GM23338 (cell line): ENCODE data around the gene OR2M4. TPM values are rescaled to one million over a fixed set of nuclear protein-coding genes. Genes with fewer than 3 reads are reported as not detected.

ENCODE experiments used
- ATAC-seq: fragments of 200-7000 bp; cut with Tn5 transposase; 3 replicates; pipeline ENCODE4 v1.9.1; 2020
- DNase-seq: peaks from one replicate; pipeline ENCODE4 v3.0.0-alpha.2; 2015; ENCODE audit warnings: low spot score
- H2AFZ ChIP-seq: fragments of 200-600 bp; sonication (generic); 2 replicates; pipeline ENCODE4 v1.8.0; 2016; ENCODE audit warnings: antibody characterized with exemption, mild to moderate bottlenecking, moderate library complexity
- H3F3A ChIP-seq: fragments of 200-600 bp; sonication (generic); replicated peaks from 2 replicates; pipeline ENCODE4 v1.8.0; 2017; ENCODE audit warnings: antibody characterized with exemption, mixed run types, low read depth
- H3K27ac ChIP-seq: fragments of 200-600 bp; sonication (generic); 2 replicates; pipeline ENCODE4 v1.6.1; 2016; ENCODE audit warnings: low read depth
- H3K27me3 ChIP-seq: fragments of 200-600 bp; sonication (generic); 2 replicates; pipeline ENCODE4 v1.8.0; 2016; ENCODE audit warnings: mild to moderate bottlenecking, mixed run types, moderate library complexity; ENCODE audit not compliant: insufficient read depth
- H3K36me3 ChIP-seq: fragments of 200-600 bp; sonication (generic); 2 replicates; pipeline ENCODE4 v1.8.0; 2016; ENCODE audit warnings: mild to moderate bottlenecking; ENCODE audit not compliant: insufficient read depth
- H3K4me1 ChIP-seq: fragments of 200-600 bp; sonication (generic); 2 replicates; pipeline ENCODE4 v1.8.0; 2016; ENCODE audit warnings: mild to moderate bottlenecking, moderate library complexity; ENCODE audit not compliant: insufficient read depth
- H3K4me2 ChIP-seq: fragments of 200-600 bp; sonication (generic); 2 replicates; pipeline ENCODE4 v1.7.1; 2017; ENCODE audit warnings: mixed run types
- H3K4me3 ChIP-seq: fragments of 200-600 bp; sonication (generic); 2 replicates; pipeline ENCODE4 v1.6.1; 2016; ENCODE audit warnings: mixed run types
- H3K79me2 ChIP-seq: fragments of 200-600 bp; sonication (generic); replicated peaks from 2 replicates; pipeline ENCODE4 v1.8.0; 2017; ENCODE audit warnings: mild to moderate bottlenecking; ENCODE audit not compliant: insufficient read depth
- H3K9me2 ChIP-seq: fragments of 200-600 bp; sonication (generic); 2 replicates; pipeline ENCODE4 v1.8.0; 2017; ENCODE audit not compliant: insufficient read depth
- H4K20me1 ChIP-seq: fragments of 200-600 bp; sonication (generic); replicated peaks from 2 replicates; pipeline ENCODE4 v1.8.0; 2017; ENCODE audit warnings: mild to moderate bottlenecking; ENCODE audit not compliant: insufficient read depth
- H3K27ac Mint-ChIP-seq: 2 replicates; pipeline ENCODE4 v1.8.0; 2020; ENCODE audit warnings: inconsistent platforms, mild to moderate bottlenecking, moderate library complexity, mixed read lengths
- H3K27me3 Mint-ChIP-seq: 3 replicates; pipeline ENCODE4 v1.8.0; 2022; ENCODE audit warnings: low read depth, mild to moderate bottlenecking, moderate library complexity, mixed read lengths, inconsistent platforms; ENCODE audit not compliant: insufficient read depth, poor library complexity
- H3K36me3 Mint-ChIP-seq: 3 replicates; pipeline ENCODE4 v1.8.0; 2021; ENCODE audit warnings: low read depth, mild to moderate bottlenecking, inconsistent platforms, moderate library complexity, mixed read lengths
- H3K4me1 Mint-ChIP-seq: 3 replicates; pipeline ENCODE4 v1.8.0; 2020; ENCODE audit warnings: mild to moderate bottlenecking, inconsistent platforms, mixed read lengths
- H3K4me3 Mint-ChIP-seq: 3 replicates; pipeline ENCODE4 v1.8.0; 2021; ENCODE audit warnings: moderate library complexity, mild to moderate bottlenecking, inconsistent platforms, mixed read lengths
- H3K9me3 Mint-ChIP-seq: 3 replicates; pipeline ENCODE4 v1.8.0; 2020; ENCODE audit warnings: moderate library complexity, mild to moderate bottlenecking, inconsistent platforms, mixed read lengths
- CREB1 ChIP-seq: fragments of 250-450 bp; sonication (Bioruptor Pico); IDR thresholded peaks from 2 replicates; pipeline ENCODE4 v1.5.0; 2020; ENCODE audit warnings: low read depth, mild to moderate bottlenecking, moderate library complexity
- JUNB ChIP-seq: IDR thresholded peaks from one replicate; pipeline ENCODE4 v1.6.1; 2016; ENCODE audit warnings: antibody characterized with exemption; ENCODE audit not compliant: unreplicated experiment
- NANOG ChIP-seq: IDR thresholded peaks from 2 replicates; pipeline ENCODE4 v1.6.1; 2016; ENCODE audit warnings: antibody characterized with exemption, borderline replicate concordance
- POLR2AphosphoS5 ChIP-seq: IDR thresholded peaks from 2 replicates; pipeline ENCODE4 v1.6.1; 2016; ENCODE audit warnings: antibody characterized with exemption, low read depth
- ZNF114 ChIP-seq: fragments of 250-450 bp; sonication (Bioruptor Pico); IDR thresholded peaks from 2 replicates; pipeline ENCODE4 v1.5.0; 2020; ENCODE audit warnings: mild to moderate bottlenecking, moderate library complexity
- ZNF331 ChIP-seq: fragments of 250-450 bp; sonication (Bioruptor Pico); IDR thresholded peaks from 2 replicates; pipeline ENCODE4 v1.5.0; 2020; ENCODE audit warnings: low read depth, mild to moderate bottlenecking, moderate library complexity
- polyA plus RNA-seq: library from polyadenylated mRNA; unstranded; fragments of >200 nt; fragmentation: Nextera tagmentation; extraction: Ambion mirVana; gene quantifications from 2 replicates; pipeline ENCODE4 v1.2.1, GENCODE V29; 2016
- total RNA-seq: library from RNA; depleted of rRNA; stranded (reverse); fragments of >200 nt; shearing (Covaris generic); gene quantifications from 2 replicates; pipeline ENCODE4 v1.2.3, GENCODE V29; 2014
- TF ChIP-seq, protein P1 (sequence below), 2 experiments: fragments of 200-600 bp in 1 of 2; sonication (generic) in 1 of 2; conservative IDR thresholded peaks; 2 replicates each; pipeline versions ENCODE4 v1.5.1 to v1.6.1; 2016 to 2017; ENCODE audit warnings: antibody characterized with exemption in 2 of 2, low read depth in 2 of 2, mild to moderate bottlenecking in 2 of 2, moderate library complexity in 1 of 2

The OR2M4 gene
- total and polyA plus RNA-seq, 2 experiments from 2014 or later: not detected

DNA sequence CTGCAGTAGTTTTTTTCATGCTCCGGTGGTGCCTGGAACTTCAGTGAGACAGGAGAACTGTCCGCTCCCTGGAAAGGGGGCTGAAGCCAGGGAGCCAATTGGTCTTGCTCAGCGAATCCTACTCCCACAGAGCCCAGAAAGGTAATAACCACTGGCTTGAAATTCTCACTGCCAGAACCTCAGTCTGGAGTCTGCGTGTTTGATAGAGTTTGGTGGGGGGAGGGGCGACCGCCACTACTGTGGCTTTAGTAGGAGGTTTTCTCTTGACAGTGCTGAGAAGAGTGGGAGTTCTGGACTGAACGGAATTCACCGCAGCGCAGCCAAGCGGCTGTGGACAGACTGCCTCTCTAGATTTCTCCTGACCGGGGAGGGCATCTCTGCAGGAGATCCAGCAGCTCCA lies 42.2 kb upstream of the OR2M4 start:
- Histone ChIP-seq H3K4me2 (no peak overlapping the region), H3K27me3 (no peaks in the 10 kb centered on the region), H3K79me2 (no peaks in the 10 kb centered on the region), H3K9me2 (no peaks in the 10 kb centered on the region), H3K4me3 (no peak overlapping the region), H3K27ac (no peak overlapping the region), H3K36me3 (peaks cover 18% of the 10 kb centered on the region), H2AFZ (no peak overlapping the region), H4K20me1 (no peaks in the 10 kb centered on the region), H3F3A (no peaks in the 10 kb centered on the region), H3K4me1 (no peaks in the 10 kb centered on the region)
- Mint-ChIP-seq H3K9me3 (peaks cover 88% of the 10 kb centered on the region), H3K4me1 (no peaks in the 10 kb centered on the region), H3K27me3 (no peaks in the 10 kb centered on the region), H3K36me3 (peaks cover 44% of the 10 kb centered on the region), H3K27ac (no peak overlapping the region), H3K4me3 (no peak overlapping the region)
- DNase-seq (no peak), ATAC-seq (no peak)
- TF ChIP-seq JUNB: no peak
- TF ChIP-seq, protein P1, sequence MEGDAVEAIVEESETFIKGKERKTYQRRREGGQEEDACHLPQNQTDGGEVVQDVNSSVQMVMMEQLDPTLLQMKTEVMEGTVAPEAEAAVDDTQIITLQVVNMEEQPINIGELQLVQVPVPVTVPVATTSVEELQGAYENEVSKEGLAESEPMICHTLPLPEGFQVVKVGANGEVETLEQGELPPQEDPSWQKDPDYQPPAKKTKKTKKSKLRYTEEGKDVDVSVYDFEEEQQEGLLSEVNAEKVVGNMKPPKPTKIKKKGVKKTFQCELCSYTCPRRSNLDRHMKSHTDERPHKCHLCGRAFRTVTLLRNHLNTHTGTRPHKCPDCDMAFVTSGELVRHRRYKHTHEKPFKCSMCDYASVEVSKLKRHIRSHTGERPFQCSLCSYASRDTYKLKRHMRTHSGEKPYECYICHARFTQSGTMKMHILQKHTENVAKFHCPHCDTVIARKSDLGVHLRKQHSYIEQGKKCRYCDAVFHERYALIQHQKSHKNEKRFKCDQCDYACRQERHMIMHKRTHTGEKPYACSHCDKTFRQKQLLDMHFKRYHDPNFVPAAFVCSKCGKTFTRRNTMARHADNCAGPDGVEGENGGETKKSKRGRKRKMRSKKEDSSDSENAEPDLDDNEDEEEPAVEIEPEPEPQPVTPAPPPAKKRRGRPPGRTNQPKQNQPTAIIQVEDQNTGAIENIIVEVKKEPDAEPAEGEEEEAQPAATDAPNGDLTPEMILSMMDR (conservative IDR thresholded peaks at IDR 0.05; ENCODE audit: low read depth in 2 of 2): no peak

DNA sequence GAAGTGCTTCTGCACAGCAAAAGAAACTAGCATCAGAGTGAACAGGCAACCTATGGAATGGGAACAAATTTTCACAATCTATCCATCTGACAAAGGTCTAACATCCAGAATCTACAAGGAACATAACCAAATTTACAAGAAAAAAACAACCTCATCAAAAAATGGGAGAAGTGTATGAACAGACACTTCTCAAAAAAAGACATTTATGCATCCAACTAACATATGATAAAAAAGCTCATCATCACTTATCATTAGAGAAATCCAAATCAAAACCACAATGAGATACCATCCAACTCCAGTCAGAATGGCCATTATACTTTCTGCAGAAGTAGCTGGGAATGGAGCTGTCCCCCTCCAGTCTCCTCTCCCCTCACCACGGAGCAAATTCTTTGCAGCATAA lies 37.1 kb upstream of the OR2M4 start:
- Histone ChIP-seq H3K36me3 (peaks cover 7% of the 10 kb centered on the region; the same call in 1 of the 2 replicates), H3K27ac (no peak overlapping the region), H3K4me2 (no peak overlapping the region), H3K27me3 (no peaks in the 10 kb centered on the region), H4K20me1 (no peaks in the 10 kb centered on the region), H3K79me2 (no peaks in the 10 kb centered on the region), H3K4me3 (no peak overlapping the region), H3F3A (no peaks in the 10 kb centered on the region), H3K9me2 (no peaks in the 10 kb centered on the region), H2AFZ (no peak overlapping the region), H3K4me1 (no peaks in the 10 kb centered on the region)
- Mint-ChIP-seq H3K4me1 (no peaks in the 10 kb centered on the region), H3K9me3 (peaks cover 88% of the 10 kb centered on the region), H3K27me3 (no peaks in the 10 kb centered on the region), H3K27ac (no peak overlapping the region), H3K4me3 (no peak overlapping the region), H3K36me3 (peaks cover 39% of the 10 kb centered on the region; the same call in 2 of the 3 replicates)
- no peak for DNase-seq
- no peak for TF ChIP-seq NANOG
- no peak for TF ChIP-seq ZNF331 (CRISPR knock-in tag)
- no peak for TF ChIP-seq CREB1
- no peak for TF ChIP-seq POLR2AphosphoS5
- ATAC-seq: no peak

DNA sequence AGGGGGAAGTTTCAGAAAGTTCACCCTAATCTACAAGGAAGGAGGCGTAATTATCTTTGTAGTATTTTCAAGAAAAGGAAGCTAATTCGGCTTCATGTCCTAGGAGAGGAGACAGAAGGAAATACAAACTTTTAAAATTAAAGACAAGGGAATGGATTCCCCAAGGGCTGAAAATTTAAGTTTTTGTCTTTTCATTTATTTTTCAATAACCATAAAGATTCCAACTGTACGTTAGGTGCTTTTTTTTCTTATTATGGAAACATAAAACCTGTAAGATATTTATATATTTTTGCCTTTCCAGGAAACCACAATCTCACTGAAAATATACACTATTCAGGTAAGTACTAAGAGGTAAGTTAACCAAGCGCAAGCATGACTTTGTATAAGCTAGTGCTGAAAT lies 34.3 kb upstream of the OR2M4 start, which contains the start of gene OR2M3:
Gene OR2M3, plus strand, starts transcription at position 301 of the 400 bp plus-strand sequence. CDS start 5,803 bp downstream, outside the sequence.
- no peak within 1 kb of the TSS; the same call in 1 of the 2 replicates for H3K4me3 ChIP-seq
- no peaks in the 10 kb centered on the region for H3K27me3 ChIP-seq
- Mint-ChIP-seq H3K36me3 (peaks cover 25% of the 10 kb centered on the region; the same call in 2 of the 3 replicates), H3K9me3 (peaks cover 88% of the 10 kb centered on the region), H3K4me3 (no peak within 1 kb of the TSS), H3K4me1 (no peaks in the 10 kb centered on the region), H3K27ac (no peak within 1 kb of the TSS), H3K27me3 (no peaks in the 10 kb centered on the region)
- ATAC-seq: no peak
- H3K27ac ChIP-seq: no peak within 1 kb of the TSS
- no peaks in the 10 kb centered on the region for H3K79me2 ChIP-seq
- no peaks in the 10 kb centered on the region for H3F3A ChIP-seq
- H3K9me2 ChIP-seq: no peaks in the 10 kb centered on the region
- no peaks in the 10 kb centered on the region for H3K4me1 ChIP-seq
- H3K4me2 ChIP-seq: no peak within 1 kb of the TSS
- no peak for DNase-seq
- H2AFZ ChIP-seq: no peak within 1 kb of the TSS
- no peaks in the 10 kb centered on the region for H4K20me1 ChIP-seq
- peaks cover 4% of the 10 kb centered on the region; the same call in 1 of the 2 replicates for H3K36me3 ChIP-seq
- TF ChIP-seq JUNB: no peak
- no peak for TF ChIP-seq POLR2AphosphoS5
- TF ChIP-seq, protein P1 (conservative IDR thresholded peaks at IDR 0.05; ENCODE audit: low read depth in 2 of 2): no peak
- TF ChIP-seq ZNF114 (CRISPR knock-in tag): no peak
